Effector CD8-positive, alpha-beta T cell (primary cell): ENCODE results near the gene VIPR2.
"Not testable (repeated sequence)": the region's sequence is repeated elsewhere in the genome, so short reads cannot be mapped to it uniquely, and the experiment has no call there.

Source experiments
- DNase-seq: peaks from one replicate; lab custom pipeline; 2025; lab: John Stamatoyannopoulos, UW

Gene VIPR2

GRCh38 chr7:159139202-159139601 lies 5.5 kb downstream of the VIPR2 start:
- DNase-seq, result no peak

- DNase-seq, result no peak
Observed at GRCh38 chr7:159138508-159138907, 6.2 kb downstream of the VIPR2 start.

- no peak for DNase-seq
Observed at GRCh38 chr7:159137906-159138305, 6.8 kb downstream of the VIPR2 start.

GRCh38 chr7:159136846-159137245 lies 7.8 kb downstream of the VIPR2 start:
- DNase-seq, result no peak

GRCh38 chr7:159136442-159136841 lies 8.2 kb downstream of the VIPR2 start:
- no peak for DNase-seq

- DNase-seq, result no peak
Observed at GRCh38 chr7:159136013-159136412, 8.7 kb downstream of the VIPR2 start.

- not testable (repeated sequence) for DNase-seq
Observed at GRCh38 chr7:159132670-159133443, 11.8 kb downstream of the VIPR2 start.

GRCh38 chr7:159130820-159131219 lies 13.8 kb downstream of the VIPR2 start:
- DNase-seq, result no peak

GRCh38 chr7:159130199-159130775 lies 14.4 kb downstream of the VIPR2 start:
- no peak for DNase-seq

- DNase-seq, result no peak
Observed at GRCh38 chr7:159128767-159129166, 15.9 kb downstream of the VIPR2 start.

- no peak for DNase-seq
Observed at GRCh38 chr7:159127691-159128642, 16.7 kb downstream of the VIPR2 start.

- DNase-seq, result no peak
Observed at GRCh38 chr7:159126311-159127260, 18.1 kb downstream of the VIPR2 start.

- DNase-seq, result no peak
Observed at GRCh38 chr7:159125955-159126270, 18.8 kb downstream of the VIPR2 start.

GRCh38 chr7:159125104-159125954 lies 19.3 kb downstream of the VIPR2 start:
- DNase-seq, result no peak

- not testable (repeated sequence) for DNase-seq
Observed at GRCh38 chr7:159123793-159124192, 20.9 kb downstream of the VIPR2 start.

GRCh38 chr7:159123294-159123693 lies 21.4 kb downstream of the VIPR2 start:
- not testable (repeated sequence) for DNase-seq

GRCh38 chr7:159122276-159122675 lies 22.4 kb downstream of the VIPR2 start:
- no peak for DNase-seq

- DNase-seq, result no peak
Observed at GRCh38 chr7:159121476-159121875, 23.2 kb downstream of the VIPR2 start.

- DNase-seq, result no peak
Observed at GRCh38 chr7:159121068-159121467, 23.6 kb downstream of the VIPR2 start.

GRCh38 chr7:159120540-159120919 lies 24.1 kb downstream of the VIPR2 start:
- DNase-seq, result no peak
